OCI-LY7 (cell line): ENCODE results near the gene RNF220. TPM values are rescaled to one million over a fixed set of nuclear protein-coding genes. Genes with fewer than 3 reads are reported as not detected.

Experiments used
- BruUV-seq: library from RNA; stranded (reverse); fragments of 400-500 nt; replicated peaks from 2 replicates; lab custom pipeline; 2021; lab: Mats Ljungman, UMichigan
- CTCF ChIA-PET: fragments of 300-600 bp; sonication (Branson Sonifier 250); formaldehyde crosslinking; loops from one replicate; lab custom pipeline; 2022; ENCODE audit warnings: antibody characterized with exemption; ENCODE audit not compliant: unreplicated experiment; lab: Charles Lee
- POLR2A ChIA-PET: fragments of 300-600 bp; sonication (Branson Sonifier 250); formaldehyde crosslinking; loops from one replicate; lab custom pipeline; 2022; ENCODE audit warnings: antibody characterized with exemption; lab: Charles Lee
- DNase-seq: peaks from one replicate; pipeline ENCODE4 v3.0.0-alpha.2; 2015; ENCODE audit warnings: low spot score
- H2AFZ ChIP-seq: fragments of 200-600 bp; sonication (generic), shearing (Covaris generic); 2 replicates; pipeline ENCODE4 v1.6.1; 2014; ENCODE audit warnings: mild to moderate bottlenecking, antibody characterized with exemption, low read length, moderate library complexity
- H3K27ac ChIP-seq: fragments of 200-600 bp; sonication (generic); 2 replicates; pipeline ENCODE4 v1.5.1; 2014; ENCODE audit warnings: mixed run types, low read depth, mild to moderate bottlenecking, moderate library complexity, low read length, inconsistent platforms; ENCODE audit not compliant: poor library complexity, severe bottlenecking
- H3K36me3 ChIP-seq: fragments of 200-600 bp; sonication (generic); 2 replicates; pipeline ENCODE4 v1.6.1; 2014; ENCODE audit warnings: mild to moderate bottlenecking, antibody characterized with exemption, low read length, moderate library complexity, mixed read lengths; ENCODE audit not compliant: insufficient read depth
- H3K4me1 ChIP-seq: fragments of 200-600 bp; sonication (generic); 2 replicates; pipeline ENCODE4 v1.5.1; 2014; ENCODE audit warnings: mild to moderate bottlenecking, low read length; ENCODE audit not compliant: insufficient read depth, poor library complexity, severe bottlenecking
- H3K4me2 ChIP-seq: fragments of 200-600 bp; sonication (generic); 2 replicates; pipeline ENCODE4 v1.6.1; 2014; ENCODE audit warnings: mild to moderate bottlenecking, low read length
- H3K4me3 ChIP-seq: fragments of 200-600 bp; sonication (generic); 2 replicates; pipeline ENCODE4 v1.5.1; 2014; ENCODE audit warnings: mild to moderate bottlenecking, low read depth, low read length; ENCODE audit not compliant: poor library complexity, severe bottlenecking
- H3K79me2 ChIP-seq: fragments of 200-600 bp; sonication (generic); 2 replicates; pipeline ENCODE4 v1.6.1; 2016; ENCODE audit warnings: low read depth, mild to moderate bottlenecking, low read length, moderate library complexity, mixed read lengths; ENCODE audit not compliant: insufficient read depth
- H3K9me2 ChIP-seq: fragments of 200-600 bp; sonication (generic); 2 replicates; pipeline ENCODE4 v1.6.1; 2016; ENCODE audit warnings: mild to moderate bottlenecking, low read length, mixed read lengths; ENCODE audit not compliant: insufficient read depth
- H3K9me3 ChIP-seq: fragments of 200-600 bp; sonication (generic); 2 replicates; pipeline ENCODE4 v1.6.1; 2014; ENCODE audit warnings: mild to moderate bottlenecking, mixed run types, low read length, mixed read lengths
- H4K20me1 ChIP-seq: fragments of 200-600 bp; sonication (generic); 2 replicates; pipeline ENCODE4 v1.6.1; 2014; ENCODE audit warnings: mild to moderate bottlenecking, antibody characterized with exemption, low read length, moderate library complexity, mixed read lengths; ENCODE audit not compliant: insufficient read depth
- CTCF ChIP-seq: fragments of 200-600 bp; sonication (generic); conservative IDR thresholded peaks from 2 replicates; pipeline ENCODE4 v1.5.1; 2014; ENCODE audit warnings: mild to moderate bottlenecking, antibody characterized with exemption, low read length, moderate library complexity, mixed read lengths
- EZH2phosphoT487 ChIP-seq: fragments of 200-600 bp; sonication (generic); IDR thresholded peaks from 2 replicates; pipeline ENCODE4 v1.6.1; 2018; ENCODE audit warnings: low read depth, borderline replicate concordance, mild to moderate bottlenecking, mixed run types, antibody characterized with exemption, low read length, moderate library complexity, mixed read lengths
- intact Hi-C: fragments of 100-400 bp; cut with micrococcal nuclease; formaldehyde crosslinking; loops from one replicate; pipeline ENCODE4 v1.10.0; 2022; ENCODE audit not compliant: unreplicated experiment
- total RNA-seq, 2 experiments: library from RNA; depleted of rRNA in 1 of 2; stranded (reverse); fragments of >200 nt in 1 of 2; shearing (Covaris generic) in 1 of 2; gene quantifications; 2 replicates each; pipeline ENCODE4 v1.2.3, GENCODE V29; 2014 to 2022

The RNF220 gene
- total RNA-seq, 2 experiments from 2014 or later = 82.3 to 85.5 TPM

- Histone ChIP-seq H3K27ac (no peak overlapping the region), H3K9me3 (no peaks in the 10 kb centered on the region), H3K4me2 (no peak overlapping the region), H3K36me3 (no peaks in the 10 kb centered on the region), H3K9me2 (no peaks in the 10 kb centered on the region), H3K4me1 (peaks cover 13% of the 10 kb centered on the region), H4K20me1 (no peaks in the 10 kb centered on the region), H3K4me3 (no peak overlapping the region), H2AFZ (no peak overlapping the region), H3K79me2 (no peaks in the 10 kb centered on the region)
- TF ChIP-seq EZH2phosphoT487 = no peak
- TF ChIP-seq CTCF = no peak
- intact Hi-C loops = no loop called here
- BruUV-seq = no TSS peak
- ChIA-PET POLR2A (no interaction called here), CTCF (no interaction called here)
- DNase-seq = no peak
Measured at GRCh38 chr1:44366371-44366975, 38.6 kb upstream of the RNF220 start.

- POLR2A ChIA-PET = no interaction called here
- CTCF ChIA-PET = no interaction called here
- H3K4me2 ChIP-seq = no peak overlapping the region
- TF ChIP-seq EZH2phosphoT487 (no peak), CTCF (no peak)
- H3K27ac ChIP-seq = no peak overlapping the region
- no peak overlapping the region for H2AFZ ChIP-seq
- intact Hi-C loops = no loop called here
- H4K20me1 ChIP-seq = no peaks in the 10 kb centered on the region
- H3K4me3 ChIP-seq = no peak overlapping the region
- no peaks in the 10 kb centered on the region for H3K9me2 ChIP-seq
- no TSS peak for BruUV-seq
- no peaks in the 10 kb centered on the region for H3K79me2 ChIP-seq
- peaks cover 3% of the 10 kb centered on the region for H3K4me1 ChIP-seq
- no peaks in the 10 kb centered on the region for H3K9me3 ChIP-seq
- no peaks in the 10 kb centered on the region for H3K36me3 ChIP-seq
- DNase-seq = no peak
Measured at GRCh38 chr1:44367944-44368343, 37.1 kb upstream of the RNF220 start.

DNA sequence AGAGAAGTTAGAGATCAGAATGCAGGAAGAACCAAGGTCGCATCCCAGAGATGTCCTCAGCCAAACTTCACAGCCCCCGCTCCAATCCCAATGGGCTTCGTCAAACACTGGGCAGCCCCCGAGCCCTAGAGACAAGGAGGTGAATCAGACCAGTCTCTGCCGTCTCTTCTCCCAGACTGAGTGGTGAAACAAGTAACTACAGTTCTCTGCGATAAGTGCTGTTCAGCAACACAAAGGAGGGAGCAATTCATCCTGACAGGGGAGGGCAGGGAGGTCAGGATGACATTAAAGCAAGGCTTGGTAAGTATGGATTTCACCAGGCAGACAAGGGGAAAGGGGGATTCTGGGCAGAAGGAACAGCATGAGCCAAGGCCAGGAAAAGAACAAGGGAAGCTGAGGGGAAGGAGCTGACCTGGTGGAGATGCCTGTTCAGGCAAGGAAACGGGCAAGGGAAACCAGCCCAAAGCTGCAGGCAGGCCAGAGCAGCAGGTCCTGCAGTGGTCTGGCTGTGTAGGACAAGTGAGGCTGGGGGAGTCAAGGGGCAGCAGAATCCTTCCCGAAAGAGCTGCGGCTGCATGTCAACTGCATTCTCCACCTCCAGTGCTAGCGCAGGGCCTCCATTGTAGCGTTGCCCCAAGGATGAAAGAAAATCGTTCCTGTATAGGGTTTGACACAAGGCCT, 36.4 kb upstream of the RNF220 start:
- Histone ChIP-seq H3K79me2 (no peaks in the 10 kb centered on the region), H3K9me3 (no peaks in the 10 kb centered on the region), H3K4me2 (no peak overlapping the region), H4K20me1 (no peaks in the 10 kb centered on the region), H3K4me3 (no peak overlapping the region), H3K27ac (no peak overlapping the region), H3K36me3 (no peaks in the 10 kb centered on the region), H3K4me1 (no peaks in the 10 kb centered on the region), H3K9me2 (no peaks in the 10 kb centered on the region), H2AFZ (no peak overlapping the region)
- DNase-seq = no peak
- ChIA-PET POLR2A (no interaction called here), CTCF (no interaction called here)
- TF ChIP-seq CTCF = no peak
- no TSS peak for BruUV-seq
- intact Hi-C loops = no loop called here
